Activated T-cell treated with anti-CD3 and anti-CD28 coated beads, Interleukin-2, amount 50 U/mL, for 72 hours (primary cell): ENCODE data around the gene TTC16. TPM values are rescaled to one million over a fixed set of nuclear protein-coding genes. Genes with fewer than 3 reads are reported as not detected.

Experiments used
- ATAC-seq, 2 donors: fragments of 150-1000 bp; cut with Tn5 transposase; replicated peaks in 1 of 2; 2 replicates each; pipeline ENCODE4 v1.10.0; 2021; ENCODE audit warnings: moderate library complexity in 2 of 2, mild to moderate bottlenecking in 1 of 2
- DNase-seq, 2 donors: peaks; one replicate each; pipeline ENCODE4 v3.0.0; 2021 to 2022; ENCODE audit warnings: mixed read lengths in 1 of 2
- H3K27ac Mint-ChIP-seq: one replicate; pipeline ENCODE4 v1.8.0; 2022; ENCODE audit warnings: mild to moderate bottlenecking, moderate library complexity, mixed read lengths
- H3K27me3 Mint-ChIP-seq: one replicate; pipeline ENCODE4 v1.8.0; 2022; ENCODE audit warnings: low read depth, mixed read lengths
- H3K36me3 Mint-ChIP-seq, 2 donors: one replicate each; pipeline ENCODE4 v1.8.0; 2022; ENCODE audit warnings: mixed read lengths in 2 of 2, mild to moderate bottlenecking in 1 of 2; ENCODE audit not compliant: insufficient read depth in 2 of 2
- H3K4me1 Mint-ChIP-seq: one replicate; pipeline ENCODE4 v1.8.0; 2022; ENCODE audit warnings: low read depth, mixed read lengths
- H3K4me3 Mint-ChIP-seq, 2 donors: one replicate each; pipeline ENCODE4 v1.8.0; 2022; ENCODE audit warnings: mild to moderate bottlenecking in 2 of 2, mixed read lengths in 2 of 2, moderate library complexity in 2 of 2
- H3K9me3 Mint-ChIP-seq, 2 donors: one replicate each; pipeline ENCODE4 v1.8.0; 2022; ENCODE audit warnings: mixed read lengths in 2 of 2
- total RNA-seq, 2 donors: library from RNA; stranded (reverse); gene quantifications; one replicate each; pipeline ENCODE4 v1.2.3, GENCODE V29; 2022

The TTC16 gene
- total RNA-seq, 2 donors from 2014 or later: 0.55 to 5.3 TPM

DNA sequence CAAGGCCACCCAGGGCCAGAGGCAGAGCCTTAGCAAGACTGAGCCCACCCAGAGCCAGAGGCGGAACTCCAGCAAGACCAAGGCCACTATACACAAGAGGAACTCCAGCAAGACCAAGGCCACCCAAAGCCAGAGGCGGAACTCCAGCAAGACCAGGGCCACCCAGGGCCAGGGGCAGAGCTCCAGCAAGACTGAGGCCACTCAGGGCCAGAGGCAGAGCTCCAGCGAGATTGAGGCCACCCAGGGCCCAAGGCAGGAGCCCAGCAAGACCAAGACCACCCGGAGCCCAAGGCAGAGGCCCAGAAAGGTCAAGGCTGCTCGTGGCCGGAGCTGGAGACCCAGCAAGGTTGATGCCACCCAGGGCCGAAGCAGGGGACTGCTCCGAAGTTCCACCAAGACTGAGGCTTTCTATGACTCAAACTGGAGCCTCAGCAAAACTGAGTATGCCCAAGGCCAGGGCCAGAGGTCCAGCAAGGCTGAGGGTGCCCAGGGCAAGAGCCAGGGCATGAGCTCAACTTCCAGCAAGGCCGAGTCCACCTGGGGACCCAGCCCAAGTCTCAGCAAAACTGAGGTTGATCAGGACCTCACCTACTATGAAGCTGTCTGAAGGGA lies 15.0 kb downstream of the TTC16 start:
- H3K27me3 Mint-ChIP-seq: no peaks in the 10 kb centered on the region
- H3K36me3 Mint-ChIP-seq: no peaks in the 10 kb centered on the region
- H3K27ac Mint-ChIP-seq: no peak overlapping the region
- no peak for DNase-seq
- ATAC-seq: no peak
- no peaks in the 10 kb centered on the region for H3K9me3 Mint-ChIP-seq
- H3K4me3 Mint-ChIP-seq: no peak overlapping the region
- H3K4me1 Mint-ChIP-seq: peaks cover 10% of the 10 kb centered on the region

DNA sequence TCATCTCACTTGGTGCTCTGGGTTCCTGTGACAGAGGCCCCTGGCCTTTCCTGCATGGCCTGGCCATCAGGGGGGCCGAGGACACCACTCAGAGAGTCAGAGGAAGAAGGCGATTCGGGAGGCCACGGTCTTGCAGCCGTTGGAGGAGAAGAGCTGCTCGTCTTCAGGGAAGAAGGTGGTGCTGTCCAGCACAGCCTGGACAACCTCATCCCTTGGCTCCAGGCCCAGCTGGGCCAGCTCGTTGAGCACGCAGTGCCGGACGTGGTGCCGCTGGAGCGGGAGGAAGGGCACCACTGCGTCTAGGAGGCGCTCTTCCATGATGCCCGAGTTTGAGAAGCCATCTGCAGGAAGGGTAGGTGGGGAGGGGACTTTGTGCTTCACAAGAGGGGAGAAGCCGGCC lies 16.1 kb downstream of the TTC16 start:
- H3K9me3 Mint-ChIP-seq: no peaks in the 10 kb centered on the region
- H3K4me1 Mint-ChIP-seq: peaks cover 10% of the 10 kb centered on the region
- H3K27ac Mint-ChIP-seq: no peak overlapping the region
- ATAC-seq (no peak), DNase-seq (no peak)
- no peaks in the 10 kb centered on the region for H3K36me3 Mint-ChIP-seq
- no peaks in the 10 kb centered on the region for H3K27me3 Mint-ChIP-seq
- H3K4me3 Mint-ChIP-seq: no peak overlapping the region

DNA sequence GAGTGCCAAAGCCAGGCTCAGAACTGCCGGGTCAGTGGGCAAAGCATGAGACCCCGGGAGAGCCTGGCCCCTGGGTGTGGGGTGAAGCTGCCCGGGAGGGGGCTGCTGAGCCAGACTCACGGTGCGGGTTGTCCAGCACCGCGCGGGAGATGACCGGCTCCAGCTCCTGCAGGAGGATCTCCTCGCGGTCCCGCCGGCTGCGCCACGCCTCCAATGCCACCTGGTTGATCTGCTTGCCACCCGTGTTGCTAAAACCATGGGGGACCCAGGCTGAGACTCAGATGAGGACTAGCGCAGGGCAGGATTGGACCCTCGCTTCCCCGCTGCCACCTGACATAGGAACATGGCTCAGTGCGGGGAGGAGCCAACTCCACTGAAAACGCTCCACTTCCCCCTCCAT lies 16.6 kb downstream of the TTC16 start:
- H3K36me3 Mint-ChIP-seq: no peaks in the 10 kb centered on the region
- H3K4me1 Mint-ChIP-seq: peaks cover 10% of the 10 kb centered on the region
- H3K4me3 Mint-ChIP-seq: no peak overlapping the region
- peak overlapping the region; percentile 78 for H3K27ac Mint-ChIP-seq
- DNase-seq (no peak), ATAC-seq (no peak)
- no peaks in the 10 kb centered on the region for H3K9me3 Mint-ChIP-seq
- no peaks in the 10 kb centered on the region for H3K27me3 Mint-ChIP-seq

DNA sequence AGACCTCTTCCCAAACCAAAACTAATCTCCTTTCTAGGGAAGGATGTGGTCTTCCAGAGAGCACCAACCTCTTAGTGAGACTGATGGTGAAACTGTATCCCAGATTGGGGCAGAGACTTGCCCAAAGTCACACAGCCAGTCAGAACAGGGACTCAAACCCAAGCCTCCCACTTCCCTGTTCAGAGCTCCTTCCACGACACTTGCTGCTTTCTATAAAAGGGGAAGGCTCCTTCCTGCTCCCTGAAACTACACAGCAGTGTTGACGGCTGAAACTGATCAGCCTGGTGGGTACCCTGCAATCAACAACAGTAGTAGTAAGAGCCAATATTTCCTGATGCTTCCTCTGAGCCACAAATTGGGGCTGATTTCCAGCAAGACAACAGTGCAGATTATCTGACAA lies 17.7 kb downstream of the TTC16 start:
- H3K27me3 Mint-ChIP-seq: no peaks in the 10 kb centered on the region
- no peaks in the 10 kb centered on the region for H3K9me3 Mint-ChIP-seq
- H3K27ac Mint-ChIP-seq: peak overlapping the region; percentile 83
- no peak for ATAC-seq
- H3K4me3 Mint-ChIP-seq: peak overlapping the region; percentile 80 to 87
- no peak for DNase-seq
- peaks cover 0 to 3% of the 10 kb centered on the region in 2 donors for H3K36me3 Mint-ChIP-seq
- H3K4me1 Mint-ChIP-seq: peaks cover 10% of the 10 kb centered on the region

DNA sequence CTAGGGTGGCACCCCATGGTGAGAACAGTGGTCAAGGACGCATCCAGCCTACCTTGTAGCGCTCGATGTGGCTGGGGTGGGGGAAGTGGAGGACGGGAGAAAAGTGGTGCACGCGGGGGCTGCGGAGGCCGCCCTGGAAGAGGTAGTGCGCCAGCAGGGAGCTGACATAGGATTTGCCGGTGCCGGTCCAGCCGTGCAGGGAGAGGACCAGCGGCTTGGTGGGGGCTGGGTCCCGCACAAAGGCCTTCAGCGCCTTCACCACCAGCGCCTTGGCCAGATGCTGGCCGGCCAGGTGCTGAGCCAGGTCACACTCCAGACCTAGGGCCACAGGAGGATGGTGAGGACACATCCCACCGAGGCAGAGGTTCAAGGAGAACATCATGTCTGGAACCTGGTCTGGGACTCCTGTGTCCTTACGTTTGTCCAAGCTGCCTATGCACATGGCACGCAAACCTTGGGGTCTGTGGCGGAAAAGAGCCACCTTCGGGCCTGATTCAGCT lies 18.4 kb downstream of the TTC16 start:
- peaks cover 0 to 6% of the 10 kb centered on the region in 2 donors for H3K36me3 Mint-ChIP-seq
- no peaks in the 10 kb centered on the region for H3K9me3 Mint-ChIP-seq
- ATAC-seq (no peak), DNase-seq (no peak)
- H3K4me1 Mint-ChIP-seq: peaks cover 10% of the 10 kb centered on the region
- peak overlapping the region; percentile 80 to 87 for H3K4me3 Mint-ChIP-seq
- H3K27ac Mint-ChIP-seq: no peak overlapping the region
- H3K27me3 Mint-ChIP-seq: no peaks in the 10 kb centered on the region

DNA sequence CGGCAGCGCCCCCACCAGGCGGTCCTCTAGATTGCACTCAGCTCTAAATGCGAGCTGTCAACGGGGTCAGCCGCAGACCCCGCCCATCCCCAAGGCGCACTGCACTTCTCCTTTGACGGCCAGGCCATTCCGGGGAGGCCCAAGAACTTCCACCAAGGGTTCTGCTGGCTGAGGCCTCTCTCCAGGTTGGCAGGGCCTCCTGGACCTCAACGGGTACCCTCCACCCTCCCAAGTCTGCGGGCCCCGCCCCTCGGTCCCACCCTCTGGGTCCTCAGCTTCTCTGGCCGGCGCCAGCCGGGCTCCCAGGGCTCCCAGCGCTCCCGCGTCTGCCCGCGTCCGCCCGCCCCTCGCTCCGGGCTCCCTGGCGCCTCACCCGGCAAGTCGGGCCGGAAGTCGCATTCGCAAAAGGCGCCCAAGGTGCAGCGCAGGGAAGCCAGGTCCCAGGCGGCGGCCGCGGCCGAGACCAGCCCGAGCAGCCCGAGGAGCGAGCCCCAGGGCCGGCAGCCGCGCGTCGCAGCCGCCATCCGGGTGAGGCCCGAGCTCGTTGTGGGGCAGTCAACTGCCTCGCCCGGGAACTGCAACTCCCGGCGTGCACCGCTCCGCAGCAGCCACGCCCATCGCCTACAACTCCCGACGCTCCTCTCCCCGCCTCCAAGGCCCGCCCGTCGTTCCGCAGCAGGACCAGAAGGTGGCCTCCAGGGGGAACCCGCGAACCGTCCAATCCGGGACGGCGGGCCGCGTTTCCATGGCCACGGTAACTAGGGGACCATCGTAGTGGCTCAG lies 19.1 kb downstream of the TTC16 start, which contains the start of gene TOR2A:
TSS of gene TOR2A (minus strand) at position 548 of the 783 bp plus-strand sequence. CDS start at position 524, 24 bp downstream.
- DNase-seq: peak; percentile 98 to 99
- Mint-ChIP-seq H3K27ac (peak within 1 kb of the TSS; percentile 80), H3K36me3 (peaks cover 0 to 7% of the 10 kb centered on the region in 2 donors), H3K4me3 (peak within 1 kb of the TSS; percentile 80 to 87), H3K4me1 (peaks cover 10% of the 10 kb centered on the region), H3K9me3 (no peaks in the 10 kb centered on the region), H3K27me3 (no peaks in the 10 kb centered on the region)
- ATAC-seq: peak; percentile 91 to 92

DNA sequence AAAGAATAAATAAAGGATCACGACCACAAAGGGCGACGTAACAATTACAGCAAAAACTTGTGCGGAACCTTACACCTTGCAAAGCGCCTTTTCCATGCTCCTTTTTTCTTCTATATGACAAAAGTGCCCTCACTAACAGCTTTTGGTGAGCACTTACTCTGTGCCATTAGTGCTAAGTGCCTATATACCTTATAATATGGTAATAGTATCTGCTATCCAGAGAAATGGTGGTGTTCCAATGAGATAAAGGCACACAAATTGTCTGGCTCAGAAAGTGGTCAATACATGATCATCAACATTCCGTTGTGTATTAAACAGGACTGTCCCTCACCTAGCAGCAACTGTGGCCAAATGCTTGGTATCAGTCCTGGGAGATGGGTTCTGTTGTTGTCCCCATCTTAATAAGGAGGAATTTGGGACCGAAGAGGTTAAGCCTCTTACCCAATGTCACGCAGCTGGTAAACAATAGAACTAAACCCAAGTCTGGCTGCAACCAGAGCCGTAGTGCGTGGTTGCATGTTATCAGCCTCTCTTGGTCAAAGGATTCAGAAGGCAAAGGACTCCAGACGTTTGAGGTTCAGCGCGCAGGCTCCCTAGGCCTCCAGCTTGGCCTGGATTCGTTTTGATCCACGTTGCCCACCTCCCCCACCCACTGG lies 19.8 kb downstream of the TTC16 start:
- Mint-ChIP-seq H3K9me3 (no peaks in the 10 kb centered on the region), H3K4me3 (peak overlapping the region; percentile 80 to 87), H3K36me3 (peaks cover 0 to 7% of the 10 kb centered on the region in 2 donors), H3K27ac (peak overlapping the region; percentile 80), H3K27me3 (no peaks in the 10 kb centered on the region), H3K4me1 (peaks cover 10% of the 10 kb centered on the region)
- no peak for ATAC-seq
- no peak for DNase-seq

DNA sequence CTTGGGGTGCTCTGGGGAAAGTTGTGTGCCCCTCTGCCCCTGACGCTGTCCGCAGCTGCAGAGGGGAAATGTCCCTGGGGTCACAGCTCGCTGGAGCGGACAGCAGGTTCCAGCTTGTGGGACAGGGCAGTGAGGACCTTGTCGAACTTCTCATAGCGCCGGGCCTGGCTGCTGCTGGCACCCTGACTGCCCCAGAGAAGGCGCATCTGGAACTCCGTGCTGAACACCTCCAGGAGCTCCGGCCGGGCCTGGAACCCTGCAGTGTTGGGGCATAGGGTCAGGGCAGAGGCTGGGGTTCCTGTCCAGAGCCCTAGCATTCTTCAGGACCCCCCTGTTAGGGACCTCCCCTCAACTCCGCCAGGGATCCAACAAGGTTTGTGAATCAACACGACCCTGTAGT lies 22.8 kb downstream of the TTC16 start:
- Mint-ChIP-seq H3K36me3 (peaks cover 2 to 17% of the 10 kb centered on the region in 2 donors), H3K27ac (peak overlapping the region; percentile 39), H3K9me3 (no peaks in the 10 kb centered on the region), H3K27me3 (no peaks in the 10 kb centered on the region), H3K4me3 (no peak overlapping the region), H3K4me1 (peaks cover 8% of the 10 kb centered on the region)
- no peak for ATAC-seq
- no peak for DNase-seq

DNA sequence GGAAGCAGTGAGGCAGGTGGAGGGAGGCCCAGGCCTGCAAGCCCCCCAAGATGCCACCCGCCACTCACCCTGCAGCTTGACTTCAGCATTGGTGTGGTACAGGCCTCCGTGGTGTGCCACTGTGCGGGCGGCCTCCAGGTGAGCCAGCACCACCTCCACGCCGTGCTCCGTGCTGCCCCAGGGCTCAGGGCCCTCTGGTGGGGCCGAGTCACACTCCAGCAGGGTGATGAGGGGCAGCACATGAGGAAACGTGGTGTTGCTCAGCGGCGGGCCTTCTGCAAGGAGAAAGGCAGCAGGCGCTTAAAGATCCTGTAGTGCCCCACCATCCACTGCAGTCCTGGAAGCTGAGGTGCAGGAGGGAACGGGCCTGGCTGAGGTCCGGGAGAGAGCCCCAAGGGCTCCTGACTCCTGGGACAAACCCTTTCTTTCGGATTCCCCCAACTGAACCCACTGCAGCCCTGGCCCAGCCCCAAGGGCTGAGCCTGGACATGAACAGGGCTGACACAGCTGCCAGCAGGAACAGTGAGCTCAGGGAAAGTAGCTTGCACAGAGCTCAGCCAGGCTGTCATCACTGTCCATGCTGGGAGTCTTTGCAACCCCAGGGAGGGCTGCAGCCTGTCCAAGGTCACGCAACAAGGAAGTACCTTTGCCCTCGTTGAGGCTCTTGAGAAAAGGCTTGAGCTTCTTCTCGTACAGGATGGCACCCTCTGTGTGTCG lies 23.9 kb downstream of the TTC16 start:
- H3K4me1 Mint-ChIP-seq: no peaks in the 10 kb centered on the region

DNA sequence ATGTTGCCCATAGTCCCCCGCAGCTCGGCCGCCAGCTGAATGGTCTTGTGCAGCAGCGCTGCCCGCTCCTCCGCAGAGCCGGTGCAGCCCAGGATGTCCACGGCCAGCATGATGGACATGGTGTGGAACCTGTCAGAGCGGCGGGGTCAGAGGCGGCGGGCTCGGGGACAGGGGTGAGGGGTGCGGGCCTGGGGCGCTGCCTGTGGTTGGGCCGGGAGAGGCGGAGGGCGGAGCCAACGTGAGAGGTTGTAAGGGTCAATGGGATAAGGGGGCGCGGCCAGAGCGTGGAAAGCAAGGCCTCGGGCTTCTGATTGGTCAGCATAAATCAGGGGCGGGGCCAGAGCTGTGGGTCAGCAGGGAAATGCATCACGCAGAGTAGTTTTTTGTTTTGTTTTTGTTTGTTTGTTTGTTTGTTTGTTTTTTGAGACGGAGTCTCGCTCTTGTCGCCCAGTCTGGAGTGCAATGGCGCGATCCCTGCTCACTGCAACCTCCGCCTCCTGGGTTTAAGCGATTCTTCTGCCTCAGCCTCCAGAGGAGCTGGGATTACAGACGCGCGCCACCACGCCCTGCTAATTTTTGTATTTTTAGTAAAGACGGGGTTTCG lies 26.1 kb downstream of the TTC16 start:
- no peak for ATAC-seq
- peaks cover 3 to 21% of the 10 kb centered on the region in 2 donors for H3K36me3 Mint-ChIP-seq
- DNase-seq: no peak

More for the DNA sequence above, 23.9 kb downstream of the TTC16 start:
- ATAC-seq (no peak), DNase-seq (no peak)
- H3K4me3 Mint-ChIP-seq: no peak overlapping the region
- no peak overlapping the region for H3K27ac Mint-ChIP-seq
- H3K9me3 Mint-ChIP-seq: no peaks in the 10 kb centered on the region
- H3K27me3 Mint-ChIP-seq: no peaks in the 10 kb centered on the region
- H3K36me3 Mint-ChIP-seq: peaks cover 2 to 17% of the 10 kb centered on the region in 2 donors

DNA sequence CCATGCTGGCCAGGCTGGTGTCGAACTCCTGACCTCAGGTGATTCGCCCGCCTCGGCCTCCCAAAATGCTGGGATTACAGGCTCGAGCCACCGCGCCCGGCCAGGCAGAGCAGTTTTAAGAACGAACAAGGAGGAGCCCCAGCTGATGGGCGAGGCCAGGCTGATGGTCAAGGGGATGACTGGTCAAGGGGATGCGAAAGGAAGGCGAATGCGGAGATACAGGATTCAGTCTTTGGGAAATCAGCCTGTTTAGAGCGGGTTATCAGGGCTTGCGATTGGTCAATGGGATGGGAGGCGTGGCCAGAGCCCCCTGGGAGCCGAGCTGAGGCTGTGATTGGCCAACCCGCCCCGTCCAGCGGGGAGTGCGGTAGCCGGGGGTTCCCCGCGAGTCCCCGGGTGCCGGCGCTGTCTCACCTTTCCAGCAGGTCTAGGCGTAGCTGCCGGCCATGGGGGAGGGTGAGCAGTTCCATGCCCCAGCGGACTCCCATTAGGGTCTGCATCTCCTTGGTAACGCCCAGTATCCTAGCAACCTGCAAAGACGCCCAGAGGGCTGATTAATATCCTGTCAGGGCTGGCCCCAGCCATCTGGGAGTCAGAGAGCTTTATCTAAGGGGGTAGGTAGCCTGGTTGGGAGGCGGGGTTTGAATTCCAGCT lies 26.7 kb downstream of the TTC16 start:
- Mint-ChIP-seq H3K27ac (no peak overlapping the region), H3K4me3 (no peak overlapping the region), H3K4me1 (peaks cover 5% of the 10 kb centered on the region), H3K27me3 (no peaks in the 10 kb centered on the region), H3K36me3 (peaks cover 3 to 23% of the 10 kb centered on the region in 2 donors), H3K9me3 (no peaks in the 10 kb centered on the region)
- DNase-seq (no peak), ATAC-seq (no peak)

More for the DNA sequence above, 26.1 kb downstream of the TTC16 start:
- H3K4me1 Mint-ChIP-seq: no peaks in the 10 kb centered on the region
- H3K4me3 Mint-ChIP-seq: no peak overlapping the region
- H3K27ac Mint-ChIP-seq: no peak overlapping the region
- no peaks in the 10 kb centered on the region for H3K9me3 Mint-ChIP-seq
- H3K27me3 Mint-ChIP-seq: no peaks in the 10 kb centered on the region
